ENCODE results near the gene AHRR.

DNA sequence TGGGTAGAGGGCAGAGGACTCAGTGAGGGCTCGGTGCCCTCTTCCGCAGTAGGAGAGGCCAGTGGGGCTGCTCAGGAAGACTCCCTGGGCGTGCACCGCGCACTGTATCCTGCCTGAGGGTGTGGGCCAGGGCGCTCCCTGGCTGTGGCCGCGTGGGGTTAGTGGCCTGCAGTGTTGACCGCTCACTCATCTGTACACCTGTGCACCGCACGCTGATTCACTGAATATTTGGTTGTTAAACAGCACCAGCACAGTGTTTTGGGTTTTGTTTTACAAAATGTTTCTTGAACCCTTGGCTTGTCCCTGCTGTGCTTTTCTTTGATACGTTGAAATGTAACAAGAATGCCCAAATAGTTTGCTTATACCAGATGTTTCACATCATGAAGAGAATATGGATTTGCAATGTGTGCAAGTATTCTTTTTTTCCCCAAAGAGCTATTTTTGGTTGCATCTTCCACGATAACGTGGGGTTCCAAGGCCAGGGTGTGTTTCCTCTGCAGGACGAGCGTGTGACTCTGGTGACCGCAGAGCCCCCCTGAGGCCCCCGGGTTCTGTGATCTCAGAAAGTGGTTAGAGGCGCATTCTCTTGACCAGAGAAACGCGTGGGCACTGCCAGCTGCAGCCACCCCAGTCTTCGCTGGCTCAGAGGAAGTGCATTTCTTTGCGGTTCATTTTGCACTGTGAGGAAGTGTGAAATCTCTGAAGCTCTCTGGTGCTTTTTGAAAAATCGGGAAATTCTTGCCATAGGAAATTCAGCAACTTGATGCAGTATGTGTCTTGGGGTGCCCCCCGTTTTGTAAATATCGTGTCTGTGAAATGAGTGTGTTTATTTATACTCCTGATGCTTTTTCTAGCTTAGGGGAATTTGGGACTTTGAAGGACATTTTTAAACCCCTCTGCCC, 46.9 kb downstream of the AHRR start:
- TF ChIP-seq CTCF (IDR thresholded peaks at IDR 0.05) (no peak), POLR2AphosphoS5 (IDR thresholded peaks at IDR 0.05) (no peak)

Data from sigmoid colon (tissue), 4 donors.